Measurements from ENCODE around the gene RSU1. TPM values are rescaled to one million over a fixed set of nuclear protein-coding genes. Genes with fewer than 3 reads are reported as not detected.

Gene RSU1
- polyA plus RNA-seq, 1 experiment, result 277 TPM

DNA sequence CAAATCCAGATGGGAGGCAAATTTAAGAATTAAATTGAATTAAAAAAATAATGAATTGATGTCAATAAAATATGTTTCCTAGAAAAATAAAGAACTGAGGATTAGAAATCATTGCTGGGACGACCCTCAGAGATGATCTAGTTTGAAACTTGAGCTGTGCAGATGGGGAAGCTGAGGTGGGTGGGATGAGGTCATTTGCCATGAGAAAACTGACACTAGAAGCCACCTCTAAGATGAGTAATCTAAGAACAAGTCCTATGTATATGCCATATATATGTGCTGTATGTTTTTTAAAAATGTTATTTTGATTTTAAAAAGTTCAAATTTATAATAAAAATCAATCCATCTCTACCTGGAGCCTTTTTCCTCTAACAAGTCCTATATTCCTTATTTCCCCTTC, 135.7 kb downstream of the RSU1 start:
- CTCF ChIA-PET, result no interaction called here
- POLR2A ChIA-PET, result no interaction called here

GRCh38 chr10:16679511-16679910, 137.7 kb downstream of the RSU1 start:
- H3K36me3 ChIP-seq (ENCODE audit: control insufficient read depth, insufficient read depth, low read length), result no peaks in the 10 kb centered on the region
- no peak for DNase-seq (ENCODE audit: low read depth)
- H3K4me3 ChIP-seq (ENCODE audit: low read depth, low read length), result no peak overlapping the region
- no peaks in the 10 kb centered on the region for H3K27me3 ChIP-seq (ENCODE audit: control insufficient read depth, insufficient read depth, low read length)
- TF ChIP-seq, protein P1, sequence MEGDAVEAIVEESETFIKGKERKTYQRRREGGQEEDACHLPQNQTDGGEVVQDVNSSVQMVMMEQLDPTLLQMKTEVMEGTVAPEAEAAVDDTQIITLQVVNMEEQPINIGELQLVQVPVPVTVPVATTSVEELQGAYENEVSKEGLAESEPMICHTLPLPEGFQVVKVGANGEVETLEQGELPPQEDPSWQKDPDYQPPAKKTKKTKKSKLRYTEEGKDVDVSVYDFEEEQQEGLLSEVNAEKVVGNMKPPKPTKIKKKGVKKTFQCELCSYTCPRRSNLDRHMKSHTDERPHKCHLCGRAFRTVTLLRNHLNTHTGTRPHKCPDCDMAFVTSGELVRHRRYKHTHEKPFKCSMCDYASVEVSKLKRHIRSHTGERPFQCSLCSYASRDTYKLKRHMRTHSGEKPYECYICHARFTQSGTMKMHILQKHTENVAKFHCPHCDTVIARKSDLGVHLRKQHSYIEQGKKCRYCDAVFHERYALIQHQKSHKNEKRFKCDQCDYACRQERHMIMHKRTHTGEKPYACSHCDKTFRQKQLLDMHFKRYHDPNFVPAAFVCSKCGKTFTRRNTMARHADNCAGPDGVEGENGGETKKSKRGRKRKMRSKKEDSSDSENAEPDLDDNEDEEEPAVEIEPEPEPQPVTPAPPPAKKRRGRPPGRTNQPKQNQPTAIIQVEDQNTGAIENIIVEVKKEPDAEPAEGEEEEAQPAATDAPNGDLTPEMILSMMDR (IDR thresholded peaks at IDR 0.05; ENCODE audit: insufficient read depth, low read depth, low read length), result no peak
- ChIA-PET CTCF (interaction anchor here (0.6 kb wide), 1 partner anchor 29 kb away, joined by 3 read pairs; no protein-coding TSS in a partner anchor), POLR2A (no interaction called here)

More for the DNA sequence above, 135.7 kb downstream of the RSU1 start:
- Histone ChIP-seq H3K36me3 (ENCODE audit: control insufficient read depth, insufficient read depth, low read length) (no peaks in the 10 kb centered on the region), H3K4me3 (ENCODE audit: low read depth, low read length) (no peak overlapping the region), H3K27me3 (ENCODE audit: control insufficient read depth, insufficient read depth, low read length) (no peaks in the 10 kb centered on the region)
- DNase-seq (ENCODE audit: low read depth), result no peak
- TF ChIP-seq, protein P1 (IDR thresholded peaks at IDR 0.05; ENCODE audit: insufficient read depth, low read depth, low read length), result no peak

- ChIA-PET POLR2A (no interaction called here), CTCF (interaction anchor here (1.0 kb wide), 1 partner anchor 9 kb away, joined by 3 read pairs; no protein-coding TSS in a partner anchor)
- H3K4me3 ChIP-seq (ENCODE audit: low read depth, low read length), result no peak overlapping the region
- no peak for DNase-seq (ENCODE audit: low read depth)
- TF ChIP-seq, protein P1 (IDR thresholded peaks at IDR 0.05; ENCODE audit: insufficient read depth, low read depth, low read length), result no peak
- no peaks in the 10 kb centered on the region for H3K36me3 ChIP-seq (ENCODE audit: control insufficient read depth, insufficient read depth, low read length)
- no peaks in the 10 kb centered on the region for H3K27me3 ChIP-seq (ENCODE audit: control insufficient read depth, insufficient read depth, low read length)
Measured at GRCh38 chr10:16675334-16675733, 141.9 kb downstream of the RSU1 start.

GRCh38 chr10:16674147-16674703, 143.0 kb downstream of the RSU1 start:
- TF ChIP-seq, protein P1 (IDR thresholded peaks at IDR 0.05; ENCODE audit: insufficient read depth, low read depth, low read length), result no peak
- POLR2A ChIA-PET, result no interaction called here

DNA sequence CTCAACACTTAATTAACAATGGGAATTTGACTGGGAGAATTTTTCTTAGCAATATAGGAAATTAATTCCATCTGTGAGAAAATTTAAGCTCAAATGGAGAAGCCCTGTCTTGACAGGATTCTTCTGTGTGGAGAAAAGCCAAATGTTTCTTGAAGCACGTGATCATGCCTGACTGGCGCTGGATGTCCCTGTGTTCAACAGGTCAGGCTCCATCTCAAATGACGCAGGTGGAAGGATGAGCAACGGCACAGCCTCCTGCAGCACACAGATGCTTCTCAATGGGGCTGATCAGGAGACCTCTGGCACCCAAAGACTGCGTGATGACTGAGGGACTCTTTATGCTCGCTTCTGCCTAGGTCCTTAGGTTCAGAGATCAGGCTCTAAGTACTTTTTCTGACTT, 143.8 kb downstream of the RSU1 start:
- H3K4me3 ChIP-seq (ENCODE audit: low read depth, low read length), result no peak overlapping the region
- ChIA-PET CTCF (interaction anchor here (1.2 kb wide), 1 partner anchor 15 kb away, joined by 4 read pairs; no protein-coding TSS in a partner anchor), POLR2A (no interaction called here)
- H3K36me3 ChIP-seq (ENCODE audit: control insufficient read depth, insufficient read depth, low read length), result no peaks in the 10 kb centered on the region
- TF ChIP-seq, protein P1 (IDR thresholded peaks at IDR 0.05; ENCODE audit: insufficient read depth, low read depth, low read length), result no peak
- no peak for DNase-seq (ENCODE audit: low read depth)
- H3K27me3 ChIP-seq (ENCODE audit: control insufficient read depth, insufficient read depth, low read length), result no peaks in the 10 kb centered on the region

More at GRCh38 chr10:16674147-16674703, 143.0 kb downstream of the RSU1 start:
- H3K27me3 ChIP-seq (ENCODE audit: control insufficient read depth, insufficient read depth, low read length), result no peaks in the 10 kb centered on the region
- no peak for DNase-seq (ENCODE audit: low read depth)
- no peak overlapping the region for H3K4me3 ChIP-seq (ENCODE audit: low read depth, low read length)
- CTCF ChIA-PET, result interaction anchor here (0.6 to 1.2 kb wide), 3 partner anchors 12 to 42 kb away, joined by 3 to 4 read pairs (median 3); no protein-coding TSS in a partner anchor
- no peaks in the 10 kb centered on the region for H3K36me3 ChIP-seq (ENCODE audit: control insufficient read depth, insufficient read depth, low read length)
